ENCODE measurements around the gene CELF2.

CELF2 gene

GRCh38 chr10:10985361-10985760 is 32.3 kb upstream of the CELF2 start:
- no peak overlapping the region for H3K27ac ChIP-seq
- TF ChIP-seq CTCF (conservative IDR thresholded peaks at IDR 0.05) (no peak), ZFX (IDR thresholded peaks at IDR 0.05) (no peak)

GRCh38 chr10:10986606-10987005 is 31.1 kb upstream of the CELF2 start:
- no peak for TF ChIP-seq CTCF (conservative IDR thresholded peaks at IDR 0.05)
- TF ChIP-seq ZFX (IDR thresholded peaks at IDR 0.05) = no peak
- H3K27ac ChIP-seq = no peak overlapping the region

GRCh38 chr10:10987111-10987510 is 30.6 kb upstream of the CELF2 start:
- TF ChIP-seq CTCF (conservative IDR thresholded peaks at IDR 0.05) = no peak
- no peak for TF ChIP-seq ZFX (IDR thresholded peaks at IDR 0.05)
- H3K27ac ChIP-seq = no peak overlapping the region

GRCh38 chr10:10989669-10990068 is 28.0 kb upstream of the CELF2 start:
- TF ChIP-seq CTCF (conservative IDR thresholded peaks at IDR 0.05) (no peak), ZFX (IDR thresholded peaks at IDR 0.05) (no peak)
- no peak overlapping the region for H3K27ac ChIP-seq

- H3K27ac ChIP-seq = no peak overlapping the region
- TF ChIP-seq ZFX (IDR thresholded peaks at IDR 0.05) = no peak
- no peak for TF ChIP-seq CTCF (conservative IDR thresholded peaks at IDR 0.05)
These were observed 26.5 kb upstream of the CELF2 start for GRCh38 chr10:10991144-10991543.

GRCh38 chr10:10992072-10992471 is 25.6 kb upstream of the CELF2 start:
- TF ChIP-seq CTCF (conservative IDR thresholded peaks at IDR 0.05) = no peak
- TF ChIP-seq ZFX (IDR thresholded peaks at IDR 0.05) = no peak

GRCh38 chr10:10992961-10993714 is 24.5 kb upstream of the CELF2 start:
- H3K27ac ChIP-seq = no peak overlapping the region
- TF ChIP-seq CTCF (conservative IDR thresholded peaks at IDR 0.05) (no peak), ZFX (IDR thresholded peaks at IDR 0.05) (no peak)

More at GRCh38 chr10:10992072-10992471, 25.6 kb upstream of the CELF2 start:
- no peak overlapping the region for H3K27ac ChIP-seq
